ENCODE results near the gene KCNJ2.

The KCNJ2 gene

GRCh38 chr17:70124723-70125122 lies 44.6 kb upstream of the KCNJ2 start:
- no peaks in the 10 kb centered on the region for H3K9me3 ChIP-seq (ENCODE audit: insufficient read depth, low read length)
- no peaks in the 10 kb centered on the region for H3K9me2 ChIP-seq (replicated peaks; ENCODE audit: insufficient read depth, low read length)
- H3K4me3 ChIP-seq (ENCODE audit: insufficient read depth, low read length, poor library complexity, severe bottlenecking), result no peak overlapping the region
- no peaks in the 10 kb centered on the region for H3K36me3 ChIP-seq (ENCODE audit: low read length)
- TF ChIP-seq, protein P1, sequence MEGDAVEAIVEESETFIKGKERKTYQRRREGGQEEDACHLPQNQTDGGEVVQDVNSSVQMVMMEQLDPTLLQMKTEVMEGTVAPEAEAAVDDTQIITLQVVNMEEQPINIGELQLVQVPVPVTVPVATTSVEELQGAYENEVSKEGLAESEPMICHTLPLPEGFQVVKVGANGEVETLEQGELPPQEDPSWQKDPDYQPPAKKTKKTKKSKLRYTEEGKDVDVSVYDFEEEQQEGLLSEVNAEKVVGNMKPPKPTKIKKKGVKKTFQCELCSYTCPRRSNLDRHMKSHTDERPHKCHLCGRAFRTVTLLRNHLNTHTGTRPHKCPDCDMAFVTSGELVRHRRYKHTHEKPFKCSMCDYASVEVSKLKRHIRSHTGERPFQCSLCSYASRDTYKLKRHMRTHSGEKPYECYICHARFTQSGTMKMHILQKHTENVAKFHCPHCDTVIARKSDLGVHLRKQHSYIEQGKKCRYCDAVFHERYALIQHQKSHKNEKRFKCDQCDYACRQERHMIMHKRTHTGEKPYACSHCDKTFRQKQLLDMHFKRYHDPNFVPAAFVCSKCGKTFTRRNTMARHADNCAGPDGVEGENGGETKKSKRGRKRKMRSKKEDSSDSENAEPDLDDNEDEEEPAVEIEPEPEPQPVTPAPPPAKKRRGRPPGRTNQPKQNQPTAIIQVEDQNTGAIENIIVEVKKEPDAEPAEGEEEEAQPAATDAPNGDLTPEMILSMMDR (IDR thresholded peaks at IDR 0.05; ENCODE audit: insufficient read depth, low read length, poor library complexity, severe bottlenecking), result no peak
- no peak for TF ChIP-seq EZH2phosphoT487 (conservative IDR thresholded peaks at IDR 0.05; ENCODE audit: low read length)
- no peaks in the 10 kb centered on the region for H3F3A ChIP-seq (ENCODE audit: insufficient read depth)
- H3K27ac ChIP-seq (ENCODE audit: low read depth, low read length), result no peak overlapping the region
- no peak overlapping the region for H2AFZ ChIP-seq (ENCODE audit: low read depth, low read length, severe bottlenecking)
- H3K4me2 ChIP-seq (ENCODE audit: low read depth, low read length, poor library complexity, severe bottlenecking), result no peak overlapping the region
- no peak overlapping the region for H3K9ac ChIP-seq (ENCODE audit: low read length)
- no peaks in the 10 kb centered on the region for H3K79me2 ChIP-seq (ENCODE audit: insufficient read depth, low read length)
- no peaks in the 10 kb centered on the region for H4K20me1 ChIP-seq (ENCODE audit: low read depth, low read length)
- no peaks in the 10 kb centered on the region for H3K27me3 ChIP-seq (ENCODE audit: low read length)

DNA sequence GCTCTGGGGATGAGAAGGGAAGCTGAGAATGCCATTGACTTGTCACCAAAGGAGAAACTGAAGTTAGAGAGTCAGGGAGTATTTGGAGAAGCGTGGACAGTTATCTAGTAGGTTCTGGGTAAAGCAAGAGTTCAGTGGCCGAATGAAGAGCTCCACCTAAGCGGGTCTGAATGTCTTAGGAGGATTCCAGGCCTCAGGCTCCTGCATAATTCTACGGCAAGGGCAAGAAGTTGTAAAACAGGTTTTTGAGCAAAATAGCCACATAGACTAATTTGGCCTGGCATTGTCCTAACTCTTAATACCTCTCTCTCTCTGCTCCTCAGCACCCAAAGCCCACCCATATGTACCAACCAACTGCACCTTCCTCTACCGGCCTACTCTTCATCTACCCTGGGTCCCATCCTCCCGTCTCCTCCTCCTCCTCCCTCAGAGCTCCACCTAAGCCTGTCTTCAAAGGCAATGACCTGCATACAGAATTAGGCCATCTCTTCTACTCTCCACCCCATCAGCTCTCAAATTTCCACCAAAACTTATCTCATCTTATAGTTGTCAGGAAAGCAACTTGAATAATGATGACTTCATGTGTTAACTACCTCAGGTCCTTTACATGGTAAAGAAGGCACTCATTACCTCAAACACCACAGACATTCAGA lies 42.0 kb upstream of the KCNJ2 start:
- Histone ChIP-seq H3K4me2 (ENCODE audit: low read depth, low read length, poor library complexity, severe bottlenecking) (no peak overlapping the region), H3K27ac (ENCODE audit: low read depth, low read length) (no peak overlapping the region), H3K27me3 (ENCODE audit: low read length) (no peaks in the 10 kb centered on the region), H3K9me2 (replicated peaks; ENCODE audit: insufficient read depth, low read length) (no peaks in the 10 kb centered on the region), H3K9me3 (ENCODE audit: insufficient read depth, low read length) (no peaks in the 10 kb centered on the region), H3K36me3 (ENCODE audit: low read length) (no peaks in the 10 kb centered on the region), H2AFZ (ENCODE audit: low read depth, low read length, severe bottlenecking) (no peak overlapping the region), H3K79me2 (ENCODE audit: insufficient read depth, low read length) (no peaks in the 10 kb centered on the region), H3K9ac (ENCODE audit: low read length) (no peak overlapping the region), H4K20me1 (ENCODE audit: low read depth, low read length) (no peaks in the 10 kb centered on the region), H3K4me3 (ENCODE audit: insufficient read depth, low read length, poor library complexity, severe bottlenecking) (no peak overlapping the region), H3F3A (ENCODE audit: insufficient read depth) (no peaks in the 10 kb centered on the region)
- TF ChIP-seq EZH2phosphoT487 (conservative IDR thresholded peaks at IDR 0.05; ENCODE audit: low read length), result no peak
- TF ChIP-seq, protein P1 (IDR thresholded peaks at IDR 0.05; ENCODE audit: insufficient read depth, low read length, poor library complexity, severe bottlenecking), result no peak

GRCh38 chr17:70128727-70129238 lies 40.5 kb upstream of the KCNJ2 start:
- H3K4me3 ChIP-seq (ENCODE audit: insufficient read depth, low read length, poor library complexity, severe bottlenecking), result no peak overlapping the region
- no peaks in the 10 kb centered on the region for H3F3A ChIP-seq (ENCODE audit: insufficient read depth)
- no peaks in the 10 kb centered on the region for H3K9me2 ChIP-seq (replicated peaks; ENCODE audit: insufficient read depth, low read length)
- H3K27me3 ChIP-seq (ENCODE audit: low read length), result no peaks in the 10 kb centered on the region
- H4K20me1 ChIP-seq (ENCODE audit: low read depth, low read length), result no peaks in the 10 kb centered on the region
- no peak overlapping the region for H3K27ac ChIP-seq (ENCODE audit: low read depth, low read length)
- H2AFZ ChIP-seq (ENCODE audit: low read depth, low read length, severe bottlenecking), result no peak overlapping the region
- H3K79me2 ChIP-seq (ENCODE audit: insufficient read depth, low read length), result no peaks in the 10 kb centered on the region
- H3K36me3 ChIP-seq (ENCODE audit: low read length), result no peaks in the 10 kb centered on the region
- TF ChIP-seq, protein P1 (IDR thresholded peaks at IDR 0.05; ENCODE audit: insufficient read depth, low read length, poor library complexity, severe bottlenecking), result no peak
- TF ChIP-seq EZH2phosphoT487 (conservative IDR thresholded peaks at IDR 0.05; ENCODE audit: low read length), result no peak
- H3K9me3 ChIP-seq (ENCODE audit: insufficient read depth, low read length), result no peaks in the 10 kb centered on the region
- H3K4me2 ChIP-seq (ENCODE audit: low read depth, low read length, poor library complexity, severe bottlenecking), result no peak overlapping the region
- no peak overlapping the region for H3K9ac ChIP-seq (ENCODE audit: low read length)

Measured in SU-DHL-6 (cell line).